Measurements from ENCODE around the gene IFNLR1. TPM values are rescaled to one million over a fixed set of nuclear protein-coding genes. Genes with fewer than 3 reads are reported as not detected.

IFNLR1 gene
- total and polyA plus RNA-seq, 2 experiments from 2014 or later = 6.4 to 7.5 TPM

GRCh38 chr1:24104854-24105253 is 82.2 kb downstream of the IFNLR1 start:
- H3K27ac ChIP-seq = peak overlapping the region; percentile 90
- WGBS (ENCODE audit: low lambda C conversion rate, missing lambda C conversion rate) = 92% methylated on average over 7 of the region's 7 CpGs
- no peak for DNase-seq (ENCODE audit: low spot score)
- no peak overlapping the region for H3K4me2 ChIP-seq
- H3K4me3 ChIP-seq = no peak overlapping the region
- no peak overlapping the region for H2AFZ ChIP-seq
- no peaks in the 10 kb centered on the region for H4K20me1 ChIP-seq (ENCODE audit: insufficient read depth, poor library complexity, severe bottlenecking)
- no peaks in the 10 kb centered on the region for H3K27me3 ChIP-seq
- H3K36me3 ChIP-seq (replicated peaks; ENCODE audit: insufficient read depth, low read depth) = no peaks in the 10 kb centered on the region
- TF ChIP-seq EZH2phosphoT487 (IDR thresholded peaks at IDR 0.05; ENCODE audit: low read depth, severe bottlenecking, unreplicated experiment) (no peak), EZH2 (IDR thresholded peaks at IDR 0.05; ENCODE audit: borderline replicate concordance) (no peak)
- H3K4me1 ChIP-seq (ENCODE audit: insufficient read depth) = peaks cover 27% of the 10 kb centered on the region
- H3K79me2 ChIP-seq = no peaks in the 10 kb centered on the region
- H3K9me2 ChIP-seq (replicated peaks; ENCODE audit: insufficient read depth) = no peaks in the 10 kb centered on the region
- H3K9me3 ChIP-seq (ENCODE audit: low read depth) = no peaks in the 10 kb centered on the region

Other genes with a start within 250 kb of the IFNLR1 start
- 107 and 122 TPM in 2 replicates for gene PNRC2, start 227.5 kb downstream of the IFNLR1 start, total RNA-seq
- gene PNRC2, start 227.5 kb downstream of the IFNLR1 start, polyA plus RNA-seq = 65.8 and 75.4 TPM in 2 replicates
- 125 and 127 TPM in 2 replicates for gene SRSF10, start 207.0 kb downstream of the IFNLR1 start, total RNA-seq
- 113 and 131 TPM in 2 replicates for gene SRSF10, start 207.0 kb downstream of the IFNLR1 start, polyA plus RNA-seq
- 2.2 and 2.4 TPM in 2 replicates for gene MYOM3, start 75.2 kb downstream of the IFNLR1 start, total RNA-seq
- 0.67 and 2.0 TPM in 2 replicates for gene MYOM3, start 75.2 kb downstream of the IFNLR1 start, polyA plus RNA-seq
- 4.7 and 6.1 TPM in 2 replicates for gene IL22RA1, start 44.1 kb downstream of the IFNLR1 start, total RNA-seq
- gene IL22RA1, start 44.1 kb downstream of the IFNLR1 start, polyA plus RNA-seq = 3.5 and 8.2 TPM in 2 replicates
- gene GRHL3, start 132.1 kb upstream of the IFNLR1 start, total RNA-seq = 2.4 and 2.7 TPM in 2 replicates
- 6.9 and 7.9 TPM in 2 replicates for gene GRHL3, start 132.1 kb upstream of the IFNLR1 start, polyA plus RNA-seq
- 2.9 and 3.5 TPM in 2 replicates for gene STPG1, start 226.5 kb upstream of the IFNLR1 start, total RNA-seq
- 4.3 and 5.5 TPM in 2 replicates for gene STPG1, start 226.5 kb upstream of the IFNLR1 start, polyA plus RNA-seq
- gene NIPAL3, start 228.5 kb upstream of the IFNLR1 start, total RNA-seq = 25.4 and 26.6 TPM in 2 replicates
- 27.3 and 37.9 TPM in 2 replicates for gene NIPAL3, start 228.5 kb upstream of the IFNLR1 start, polyA plus RNA-seq